T-cell (primary cell): ENCODE results near the gene AFDN. TPM values are rescaled to one million over a fixed set of nuclear protein-coding genes. Genes with fewer than 3 reads are reported as not detected.
A peak's percentile ranks its signal among the peaks of the same experiment; 100 is the strongest.

Experiments
- ATAC-seq, 4 experiments: fragments of 200-7000 bp in 3 of 4; fragments of 150-1000 bp in 1 of 4; cut with Tn5 transposase; replicated peaks in 1 of 4; 1 replicate in 3 of 4; 2 replicates in 1 of 4; pipeline ENCODE4 v1.10.0; 2021; ENCODE audit warnings: moderate library complexity in 3 of 4, mild to moderate bottlenecking in 2 of 4, moderate number of reproducible peaks in 1 of 4
- CTCF ChIA-PET, 2 donors: fragments of 300-600 bp; sonication (Branson Sonifier 250); formaldehyde crosslinking; loops; one replicate each; lab custom pipeline; 2022; ENCODE audit warnings: antibody characterized with exemption in 2 of 2; lab: Charles Lee
- POLR2A ChIA-PET, 2 donors: fragments of 300-600 bp; sonication (Branson Sonifier 250); formaldehyde crosslinking; loops; one replicate each; lab custom pipeline; 2022; ENCODE audit warnings: antibody characterized with exemption in 2 of 2; lab: Charles Lee
- DNase-seq, 35 experiments: peaks; one replicate each; pipeline versions ENCODE4 v3.0.0 to v3.0.0-alpha.2; 2013 to 2023
- H3K27ac ChIP-seq: one replicate; pipeline ENCODE4 v1.5.1; 2013; ENCODE audit warnings: low read length
- H3K27me3 ChIP-seq, 2 experiments: replicated peaks in 1 of 2; 1 replicate in 1 of 2; 2 replicates in 1 of 2; pipeline versions ENCODE4 v1.6.1 to v1.7.0; 2013; ENCODE audit warnings: low read length in 1 of 2, mixed read lengths in 1 of 2; ENCODE audit not compliant: control insufficient read depth in 2 of 2, insufficient read depth in 2 of 2; ENCODE audit errors: extremely low read depth in 1 of 2
- H3K36me3 ChIP-seq, 2 donors: 1 replicate in 1 of 2; 2 replicates in 1 of 2; pipeline versions ENCODE4 v1.6.1 to v1.7.0; 2013; ENCODE audit warnings: low read length in 1 of 2; ENCODE audit not compliant: control insufficient read depth in 2 of 2, insufficient read depth in 1 of 2; ENCODE audit errors: extremely low read depth in 1 of 2
- H3K4me1 ChIP-seq, 2 experiments: 1 replicate in 1 of 2; 2 replicates in 1 of 2; pipeline versions ENCODE4 v1.6.1 to v1.7.0; 2013; ENCODE audit warnings: low read length in 2 of 2, mixed read lengths in 1 of 2; ENCODE audit not compliant: insufficient read depth in 2 of 2, control insufficient read depth in 1 of 2; ENCODE audit errors: extremely low read depth in 1 of 2
- H3K4me3 ChIP-seq, 2 donors: 1 replicate in 1 of 2; 2 replicates in 1 of 2; pipeline versions ENCODE4 v1.5.1 to v1.7.0; 2013; ENCODE audit warnings: mild to moderate bottlenecking in 2 of 2, low read length in 1 of 2, moderate library complexity in 1 of 2; ENCODE audit not compliant: control insufficient read depth in 1 of 2; ENCODE audit errors: extremely low read depth in 1 of 2
- H3K9me3 ChIP-seq: 2 replicates; pipeline ENCODE4 v1.7.0; 2013
- H3K27ac Mint-ChIP-seq, 2 donors: one replicate each; pipeline ENCODE4 v1.8.0; 2020 to 2021; ENCODE audit warnings: mild to moderate bottlenecking in 2 of 2, mixed read lengths in 2 of 2
- H3K27me3 Mint-ChIP-seq, 2 donors: one replicate each; pipeline ENCODE4 v1.8.0; 2021 to 2022; ENCODE audit warnings: mixed read lengths in 2 of 2
- H3K36me3 Mint-ChIP-seq: one replicate; pipeline ENCODE4 v1.8.0; 2021; ENCODE audit warnings: mixed read lengths
- H3K4me1 Mint-ChIP-seq, 3 donors: one replicate each; pipeline ENCODE4 v1.8.0; 2020 to 2022; ENCODE audit warnings: mixed read lengths in 3 of 3, mild to moderate bottlenecking in 1 of 3
- H3K4me3 Mint-ChIP-seq, 3 donors: one replicate each; pipeline ENCODE4 v1.8.0; 2020 to 2022; ENCODE audit warnings: mild to moderate bottlenecking in 3 of 3, mixed read lengths in 3 of 3, moderate library complexity in 3 of 3
- H3K9me3 Mint-ChIP-seq, 3 donors: one replicate each; pipeline ENCODE4 v1.8.0; 2020 to 2022; ENCODE audit warnings: mixed read lengths in 3 of 3
- WGBS: methylation state at CpG from one replicate; pipeline ENCODE4 v1.1.5; 2013; ENCODE audit warnings: missing lambda C conversion rate; ENCODE audit not compliant: insufficient coverage; 5-methylcytosine and 5-hydroxymethylcytosine counted together
- total RNA-seq, 35 experiments: library from RNA in 6 of 35; stranded (reverse) in 6 of 35; fragments of 120-200 nt in 1 of 35; gene quantifications; one replicate each; pipeline versions ENCODE4 v1.2.1 to v1.2.4 and lab custom pipeline; 2013 to 2026

The AFDN gene
- total RNA-seq, 5 donors from 2014 or later (not counting 1 experiment from before 2014, with no cell fraction given): 10.6 to 30.3 (median 20.7) TPM

- peaks cover 8 to 39% (median 12%) of the 10 kb centered on the region in 3 donors for H3K4me1 Mint-ChIP-seq
- Histone ChIP-seq H3K4me1 (peaks cover 0 to 8% of the 10 kb centered on the region in 2 experiments), H3K27me3 (peaks cover 5 to 18% of the 10 kb centered on the region in 2 experiments), H3K27ac (no peak overlapping the region), H3K4me3 (no peak overlapping the region), H3K36me3 (no peaks in the 10 kb centered on the region), H3K9me3 (no peaks in the 10 kb centered on the region)
- ATAC-seq (no peak), DNase-seq (no peak)
- H3K4me3 Mint-ChIP-seq: peak overlapping the region in 1 of 3 donors; percentile 25
- no CpG with 5 or more reads among the region's 3 CpGs for WGBS
- peak overlapping the region in 1 of 2 donors; percentile 59 for H3K27ac Mint-ChIP-seq
- H3K9me3 Mint-ChIP-seq: no peaks in the 10 kb centered on the region
- POLR2A ChIA-PET: interaction anchor here in 1 of 2 donors (0.6 kb wide), 1 partner anchor 707 kb away, joined by 3 read pairs; no protein-coding TSS in a partner anchor
- CTCF ChIA-PET: interaction anchor here in 1 of 2 donors (0.6 kb wide), 1 partner anchor 391 kb away, joined by 3 read pairs; no protein-coding TSS in a partner anchor
- peaks cover 52 to 60% of the 10 kb centered on the region in 2 donors for H3K27me3 Mint-ChIP-seq
- no peaks in the 10 kb centered on the region for H3K36me3 Mint-ChIP-seq
Measured at GRCh38 chr6:167831281-167831828, 4.6 kb downstream of the AFDN start.

DNA sequence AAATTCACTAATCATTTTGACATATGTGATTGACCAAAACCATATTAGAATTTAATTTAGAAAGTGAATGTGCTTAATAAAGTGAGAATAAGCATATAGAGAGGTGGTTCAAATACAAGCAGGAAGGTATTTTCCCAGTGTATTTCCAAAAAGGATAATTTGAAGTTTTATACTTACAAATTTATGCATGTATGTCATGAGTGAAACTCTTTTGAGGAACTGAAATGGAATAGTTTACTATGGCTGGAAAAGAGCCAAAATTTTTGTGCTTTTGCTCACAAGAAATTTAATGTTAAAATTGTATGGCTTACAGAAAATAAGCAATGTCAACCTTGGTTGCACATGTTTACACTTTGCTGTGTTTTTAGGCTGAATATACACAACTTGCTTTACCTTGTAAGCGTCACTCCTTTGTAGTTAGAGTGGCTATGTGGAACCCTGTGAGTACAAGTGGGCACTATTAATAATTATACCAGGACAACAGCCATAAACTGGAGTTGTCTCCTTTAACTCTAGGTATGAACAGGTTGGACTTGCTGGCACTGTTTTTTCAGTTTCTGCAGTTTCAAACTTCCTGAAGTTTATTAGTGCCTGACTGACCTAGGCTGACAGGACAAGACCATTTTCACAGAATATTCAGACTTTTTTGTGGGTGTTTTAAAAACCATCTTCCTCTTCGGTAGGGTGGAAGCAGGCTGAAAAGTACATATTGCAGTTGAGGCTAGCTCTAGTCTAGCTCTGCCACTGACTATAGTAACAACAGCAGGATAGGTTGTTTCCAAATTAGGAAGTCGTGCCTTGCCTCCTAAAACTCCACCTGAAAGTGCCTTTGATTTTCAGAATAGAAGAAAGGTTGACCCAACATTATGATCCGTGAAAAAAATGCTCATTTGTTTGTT, 6.0 kb downstream of the AFDN start:
- CTCF ChIA-PET: no interaction called here
- POLR2A ChIA-PET: no interaction called here
- H3K27me3 Mint-ChIP-seq: peaks cover 53 to 55% of the 10 kb centered on the region in 2 donors

GRCh38 chr6:167833396-167833763, 6.7 kb downstream of the AFDN start:
- H3K27me3 Mint-ChIP-seq: peaks cover 51 to 52% of the 10 kb centered on the region in 2 donors
- ChIA-PET POLR2A (no interaction called here), CTCF (interaction anchor here in 1 of 2 donors (1.0 kb wide), 1 partner anchor 794 kb away, joined by 4 read pairs; no protein-coding TSS in a partner anchor)
- H3K36me3 Mint-ChIP-seq: no peaks in the 10 kb centered on the region
- H3K27ac Mint-ChIP-seq: peak overlapping the region in 1 of 2 donors; percentile 25
- Histone ChIP-seq H3K36me3 (no peaks in the 10 kb centered on the region), H3K4me1 (no peaks in the 10 kb centered on the region), H3K27ac (no peak overlapping the region), H3K4me3 (no peak overlapping the region), H3K9me3 (no peaks in the 10 kb centered on the region), H3K27me3 (peaks cover 7 to 10% of the 10 kb centered on the region in 2 experiments)
- H3K4me1 Mint-ChIP-seq: peaks cover under 1 to 31% (median 4%) of the 10 kb centered on the region in 3 donors
- DNase-seq (no peak), ATAC-seq (peak in 1 of 4 experiments; percentile 16)
- no peaks in the 10 kb centered on the region for H3K9me3 Mint-ChIP-seq
- no CpG with 5 or more reads among the region's 2 CpGs for WGBS
- no peak overlapping the region for H3K4me3 Mint-ChIP-seq

More for the DNA sequence above, 6.0 kb downstream of the AFDN start:
- Mint-ChIP-seq H3K9me3 (no peaks in the 10 kb centered on the region), H3K4me1 (peaks cover 7 to 37% (median 10%) of the 10 kb centered on the region in 3 donors), H3K27ac (peak overlapping the region in 1 of 2 donors; percentile 25), H3K4me3 (no peak overlapping the region), H3K36me3 (no peaks in the 10 kb centered on the region)
- Histone ChIP-seq H3K36me3 (no peaks in the 10 kb centered on the region), H3K9me3 (no peaks in the 10 kb centered on the region), H3K4me1 (peaks cover 0 to 2% of the 10 kb centered on the region in 2 experiments), H3K4me3 (no peak overlapping the region), H3K27me3 (peaks cover 5 to 12% of the 10 kb centered on the region in 2 experiments), H3K27ac (no peak overlapping the region)
- DNase-seq: no peak
- ATAC-seq: peak in 1 of 4 experiments; percentile 12
- WGBS: 10% methylated on average over 3 of the region's 4 CpGs

GRCh38 chr6:167835260-167835659, 8.5 kb downstream of the AFDN start:
- peaks cover 0 to 18% (median 4%) of the 10 kb centered on the region in 3 donors for H3K4me1 Mint-ChIP-seq
- no peak overlapping the region for H3K27ac Mint-ChIP-seq
- no peak overlapping the region for H3K4me3 Mint-ChIP-seq
- CTCF ChIA-PET: no interaction called here
- H3K27me3 ChIP-seq: peaks cover 3 to 10% of the 10 kb centered on the region in 2 experiments
- no peaks in the 10 kb centered on the region for H3K4me1 ChIP-seq
- no peak overlapping the region for H3K4me3 ChIP-seq
- DNase-seq: no peak
- peaks cover 36 to 41% of the 10 kb centered on the region in 2 donors for H3K27me3 Mint-ChIP-seq
- no peak for ATAC-seq
- WGBS: no CpG with 5 or more reads among the region's 3 CpGs
- H3K9me3 ChIP-seq: no peaks in the 10 kb centered on the region
- POLR2A ChIA-PET: no interaction called here
- H3K27ac ChIP-seq: no peak overlapping the region
- no peaks in the 10 kb centered on the region for H3K9me3 Mint-ChIP-seq
- H3K36me3 ChIP-seq: no peaks in the 10 kb centered on the region
- no peaks in the 10 kb centered on the region for H3K36me3 Mint-ChIP-seq

GRCh38 chr6:167836721-167837120, 10.0 kb downstream of the AFDN start:
- POLR2A ChIA-PET: no interaction called here

GRCh38 chr6:167838207-167838748, 11.6 kb downstream of the AFDN start:
- CTCF ChIA-PET: interaction anchor here in 1 of 2 donors (0.5 kb wide), 1 partner anchor 1037 kb away, joined by 7 read pairs; no protein-coding TSS in a partner anchor
- no peak overlapping the region for H3K4me3 Mint-ChIP-seq
- Histone ChIP-seq H3K36me3 (no peaks in the 10 kb centered on the region), H3K9me3 (no peaks in the 10 kb centered on the region), H3K4me3 (no peak overlapping the region), H3K27ac (no peak overlapping the region), H3K4me1 (no peaks in the 10 kb centered on the region), H3K27me3 (peaks cover 3 to 5% of the 10 kb centered on the region in 2 experiments)
- DNase-seq (no peak), ATAC-seq (no peak)
- peaks cover 0 to 5% (median under 1%) of the 10 kb centered on the region in 3 donors for H3K4me1 Mint-ChIP-seq
- H3K27ac Mint-ChIP-seq: no peak overlapping the region
- no peaks in the 10 kb centered on the region for H3K9me3 Mint-ChIP-seq
- 97% methylated on average over 6 of the region's 6 CpGs for WGBS
- H3K27me3 Mint-ChIP-seq: peaks cover 17 to 19% of the 10 kb centered on the region in 2 donors
- POLR2A ChIA-PET: no interaction called here
- no peaks in the 10 kb centered on the region for H3K36me3 Mint-ChIP-seq

More at GRCh38 chr6:167836721-167837120, 10.0 kb downstream of the AFDN start:
- Mint-ChIP-seq H3K27me3 (peaks cover 25 to 27% of the 10 kb centered on the region in 2 donors), H3K4me3 (no peak overlapping the region), H3K4me1 (peaks cover 0 to 14% (median 4%) of the 10 kb centered on the region in 3 donors), H3K36me3 (no peaks in the 10 kb centered on the region), H3K9me3 (no peaks in the 10 kb centered on the region), H3K27ac (no peak overlapping the region)
- H3K4me3 ChIP-seq: no peak overlapping the region
- no peak overlapping the region for H3K27ac ChIP-seq
- H3K36me3 ChIP-seq: no peaks in the 10 kb centered on the region
- no peaks in the 10 kb centered on the region for H3K9me3 ChIP-seq
- peaks cover 5 to 6% of the 10 kb centered on the region in 2 experiments for H3K27me3 ChIP-seq
- ATAC-seq: no peak
- no peaks in the 10 kb centered on the region for H3K4me1 ChIP-seq
- no peak for DNase-seq
- CTCF ChIA-PET: no interaction called here
- WGBS: 100% methylated on average over 1 of the region's 3 CpGs
